T-helper 1 cell treated with Interleukin-12 subunit alpha and Interleukin-12 subunit beta and Interleukin-4 antibody, amounts not matched to agents 30 ng/mL and 1 ng/mL, for 36 hours (primary cell): ENCODE results near the gene MCOLN3. TPM values are rescaled to one million over a fixed set of nuclear protein-coding genes. Genes with fewer than 3 reads are reported as not detected.

ENCODE experiments used
- intact Hi-C: fragments of 100-400 bp; cut with micrococcal nuclease; formaldehyde crosslinking; loops from one replicate; pipeline ENCODE4 v1.15.1; 2024
- total RNA-seq: library from RNA; stranded (reverse); gene quantifications from 2 replicates; pipeline ENCODE4 v1.2.3, GENCODE V29; 2022

Gene MCOLN3
- total RNA-seq = 12.0 and 12.3 TPM in 2 replicates

GRCh38 chr1:85048296-85049064 lies at the start of gene MCOLN3:
Gene MCOLN3 (minus strand): TSS chr1:85048500. CDS start chr1:85045360, 3,140 bp downstream.
- intact Hi-C loops = loop anchor here (1.0 to 10.0 kb wide), 3 partner anchors 50 to 1544 kb away; partner anchors contain the start of gene SSX2IP

DNA sequence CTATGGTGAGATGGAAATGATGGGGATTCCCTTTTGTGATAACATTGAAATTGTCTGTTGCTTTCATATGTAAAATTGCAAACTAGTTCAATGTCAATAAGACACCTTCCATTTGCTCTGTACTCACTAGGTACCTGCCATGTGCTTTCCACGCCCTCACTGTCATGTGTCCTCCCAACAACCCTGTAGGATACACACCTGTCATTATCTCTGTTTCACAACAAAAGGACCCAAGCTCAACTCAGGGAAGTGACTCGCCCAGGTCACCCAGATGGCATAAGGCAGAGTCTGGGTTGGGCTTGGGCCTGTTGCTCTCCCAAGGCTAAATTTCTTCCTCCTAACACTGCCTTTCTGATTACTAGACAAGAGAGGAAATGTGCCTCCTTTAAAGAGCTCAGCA lies 45.3 kb upstream of the MCOLN3 start:
- intact Hi-C loops = loop anchor here (2.0 kb wide), 1 partner anchor 43 kb away; no protein-coding TSS in a partner anchor

GRCh38 chr1:85091671-85092280 lies 43.5 kb upstream of the MCOLN3 start:
- intact Hi-C loops = loop anchor here (2.0 kb wide), 1 partner anchor 41 kb away; no protein-coding TSS in a partner anchor

DNA sequence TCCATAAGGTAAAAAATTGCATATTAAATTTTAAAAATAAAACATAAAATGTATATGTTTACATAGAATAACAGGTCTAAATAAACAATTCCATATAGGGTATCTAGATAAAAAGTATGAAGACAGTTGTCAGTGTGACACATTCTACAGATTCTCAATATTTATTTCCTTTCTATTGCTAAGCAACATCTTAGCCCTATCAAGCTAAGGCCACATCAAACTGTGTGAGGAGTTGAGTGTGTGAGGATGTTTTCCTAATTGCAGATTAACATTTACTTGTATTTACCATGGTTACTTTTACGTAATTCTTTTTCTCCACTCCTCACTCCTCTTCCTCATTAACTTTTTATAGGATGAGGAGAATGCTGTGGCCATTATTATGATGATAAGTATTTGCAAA lies 41.9 kb upstream of the MCOLN3 start:
- intact Hi-C loops = no loop called here

GRCh38 chr1:85089203-85089602 lies 40.9 kb upstream of the MCOLN3 start:
- intact Hi-C loops = no loop called here

DNA sequence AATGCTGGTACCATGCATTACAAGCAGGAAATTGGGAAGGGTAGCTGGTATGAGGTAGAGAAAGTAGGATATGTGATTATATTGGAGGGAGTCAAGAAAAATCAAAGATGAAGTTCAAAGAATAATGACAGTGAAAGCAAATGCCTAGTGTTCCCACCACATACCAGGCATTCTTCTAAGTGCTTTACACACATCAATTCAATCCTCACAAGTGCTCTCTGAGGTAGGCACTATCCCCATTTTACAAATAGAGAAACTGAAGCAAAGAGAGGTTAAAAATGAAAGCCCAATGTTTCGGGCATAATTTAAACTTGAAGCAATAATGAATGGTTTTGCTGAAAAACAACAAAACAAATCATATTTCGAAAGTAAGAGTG lies 40.1 kb upstream of the MCOLN3 start:
- intact Hi-C loops = no loop called here

DNA sequence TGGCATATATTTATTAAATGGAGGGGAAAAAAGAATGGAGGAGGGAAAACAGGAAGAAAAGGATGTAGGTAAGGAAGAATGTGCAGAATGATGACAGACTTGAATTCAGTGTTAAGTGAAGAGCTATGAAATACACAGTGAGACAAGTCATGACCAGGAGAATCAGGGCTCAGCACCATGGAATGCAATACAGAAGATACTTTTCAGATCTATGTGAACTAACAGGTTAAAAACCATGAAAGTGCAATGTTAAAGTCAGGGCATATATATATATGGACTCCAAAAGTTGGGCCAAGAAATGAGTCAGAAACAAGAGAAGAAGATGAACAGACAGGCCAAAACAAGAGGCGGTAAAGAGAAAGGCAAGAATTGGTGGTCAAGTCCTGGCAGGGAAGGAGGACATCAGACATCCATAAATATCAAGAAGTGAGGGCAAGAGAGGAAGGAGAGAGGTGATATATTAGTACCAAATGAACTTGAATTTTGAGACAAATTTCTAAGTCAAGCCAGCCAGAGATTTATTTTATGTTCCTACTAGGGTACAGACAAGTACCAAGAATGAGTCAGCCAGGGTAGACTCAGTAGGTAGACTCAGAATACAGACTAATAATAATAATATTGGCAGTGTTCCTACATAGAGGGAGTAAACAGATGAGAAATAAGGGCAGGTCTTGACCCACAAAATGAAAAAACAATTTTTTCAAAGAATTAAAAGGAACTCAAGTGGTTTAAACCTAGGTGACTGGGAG lies 39.5 kb upstream of the MCOLN3 start:
- intact Hi-C loops = no loop called here

GRCh38 chr1:85085417-85085816 lies 37.1 kb upstream of the MCOLN3 start:
- intact Hi-C loops = no loop called here

GRCh38 chr1:85078903-85079302 lies 30.6 kb upstream of the MCOLN3 start:
- intact Hi-C loops = loop anchor here (1.0 kb wide), 1 partner anchor 134 kb away; no protein-coding TSS in a partner anchor

DNA sequence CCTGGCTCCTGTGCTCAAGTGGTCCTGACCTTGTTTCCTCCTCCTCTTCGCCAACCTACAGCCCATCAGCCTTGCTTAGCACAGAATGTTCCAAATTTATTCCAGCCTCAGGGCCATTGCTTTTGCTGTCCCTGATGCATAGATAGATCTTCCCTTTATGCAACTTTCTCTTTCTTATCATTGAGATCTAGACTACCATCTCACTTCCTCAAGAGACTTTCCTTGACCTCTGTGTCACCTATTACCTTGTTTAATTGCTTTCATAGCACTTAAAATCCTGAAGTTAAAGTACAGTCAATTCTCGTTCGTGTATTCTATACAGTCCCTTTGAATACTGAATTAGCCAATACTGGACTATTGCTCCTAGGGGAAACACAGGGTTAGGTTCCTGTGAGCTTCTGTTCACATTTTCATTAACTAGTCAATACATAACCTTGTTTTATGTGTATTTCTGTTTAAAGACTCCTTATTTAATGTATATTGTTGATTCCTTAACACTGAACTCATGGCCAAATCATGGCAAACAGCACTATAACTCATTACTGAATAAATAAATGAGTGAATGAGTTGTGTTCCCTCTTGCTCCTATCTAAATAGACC lies 26.2 kb upstream of the MCOLN3 start:
- intact Hi-C loops = no loop called here

DNA sequence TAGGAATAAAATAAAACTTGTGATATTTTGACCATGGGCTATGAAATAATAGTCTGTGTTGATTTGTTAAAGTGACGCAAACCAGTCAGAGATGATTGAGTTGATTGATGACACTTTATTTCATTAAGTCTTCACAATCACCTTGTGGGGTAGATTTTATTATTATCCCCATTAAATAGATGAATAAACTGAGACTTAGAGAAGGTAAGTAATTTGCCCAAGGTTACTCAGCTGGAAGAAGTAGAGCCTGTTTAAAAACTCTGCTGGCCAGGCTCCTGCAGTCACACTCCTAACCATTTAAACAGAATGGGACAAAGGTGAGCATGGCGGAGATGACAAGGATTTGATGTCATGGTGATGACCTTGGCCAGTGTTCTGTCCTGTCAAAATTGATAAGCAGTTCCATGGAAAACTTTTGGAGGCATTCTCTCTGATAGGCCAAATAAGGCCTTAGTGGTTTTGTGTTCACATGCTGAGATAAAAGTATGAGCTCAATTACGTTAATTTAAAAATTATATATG lies 22.7 kb upstream of the MCOLN3 start:
- intact Hi-C loops = no loop called here

- intact Hi-C loops = loop anchor here (10.0 kb wide), 1 partner anchor 564 kb away; the partner anchor contains the start of genes GNG5 and SPATA1
Observed at GRCh38 chr1:85068846-85069245, 20.5 kb upstream of the MCOLN3 start.

DNA sequence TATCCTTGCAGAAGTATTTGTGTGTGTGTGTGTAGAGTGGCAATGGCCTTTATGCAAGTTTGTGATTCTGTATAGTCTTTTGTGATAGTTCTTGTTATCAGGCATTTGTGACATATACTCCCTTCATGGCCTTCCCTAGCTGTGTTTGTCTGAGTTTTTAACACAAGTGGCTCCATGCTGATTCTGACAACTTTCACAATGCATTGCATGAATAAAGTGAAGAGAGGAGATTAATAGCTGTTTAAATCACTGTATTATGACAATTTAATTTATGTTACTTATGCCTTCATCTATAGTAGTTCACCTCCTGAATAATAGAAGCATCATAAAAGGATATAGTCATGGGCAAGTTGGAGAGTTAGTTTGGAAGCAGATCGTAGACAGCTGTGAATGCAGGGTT lies 17.2 kb upstream of the MCOLN3 start:
- intact Hi-C loops = loop anchor here (10.0 kb wide), 1 partner anchor 561 kb away; the partner anchor contains the start of genes GNG5 and SPATA1

DNA sequence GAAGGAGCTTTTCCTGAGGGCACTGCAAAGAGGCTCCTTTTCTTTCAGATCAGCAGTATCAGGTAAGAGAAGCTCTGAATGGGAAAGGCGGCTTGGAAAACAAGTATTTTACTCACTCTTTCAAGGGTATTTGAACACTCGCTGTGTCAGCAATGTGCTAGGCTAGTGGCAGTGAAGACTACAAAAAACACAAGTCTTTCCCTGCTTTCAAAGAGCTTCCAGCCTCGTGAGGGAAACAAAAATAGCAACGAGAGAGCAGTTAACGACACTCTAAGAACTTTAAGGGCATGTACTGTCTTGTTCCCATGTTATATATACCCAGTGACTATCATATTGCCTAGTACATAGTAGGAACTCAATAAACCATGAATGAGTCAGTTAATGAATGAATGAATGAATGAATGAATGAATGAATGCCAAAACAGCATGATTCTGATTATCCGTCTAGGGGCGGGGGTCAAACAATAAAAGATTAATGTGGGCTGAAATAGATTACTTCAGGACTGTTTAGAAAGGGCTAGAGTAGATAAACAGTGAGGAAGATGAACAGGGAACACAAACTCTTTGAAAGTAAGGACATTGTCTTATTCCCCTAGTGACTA lies 14.2 kb upstream of the MCOLN3 start:
- intact Hi-C loops = loop anchor here (1.0 to 10.0 kb wide), 14 partner anchors 12 to 970 kb away; partner anchors contain the start of genes BCL10, C1orf52, CTBS and GNG5

DNA sequence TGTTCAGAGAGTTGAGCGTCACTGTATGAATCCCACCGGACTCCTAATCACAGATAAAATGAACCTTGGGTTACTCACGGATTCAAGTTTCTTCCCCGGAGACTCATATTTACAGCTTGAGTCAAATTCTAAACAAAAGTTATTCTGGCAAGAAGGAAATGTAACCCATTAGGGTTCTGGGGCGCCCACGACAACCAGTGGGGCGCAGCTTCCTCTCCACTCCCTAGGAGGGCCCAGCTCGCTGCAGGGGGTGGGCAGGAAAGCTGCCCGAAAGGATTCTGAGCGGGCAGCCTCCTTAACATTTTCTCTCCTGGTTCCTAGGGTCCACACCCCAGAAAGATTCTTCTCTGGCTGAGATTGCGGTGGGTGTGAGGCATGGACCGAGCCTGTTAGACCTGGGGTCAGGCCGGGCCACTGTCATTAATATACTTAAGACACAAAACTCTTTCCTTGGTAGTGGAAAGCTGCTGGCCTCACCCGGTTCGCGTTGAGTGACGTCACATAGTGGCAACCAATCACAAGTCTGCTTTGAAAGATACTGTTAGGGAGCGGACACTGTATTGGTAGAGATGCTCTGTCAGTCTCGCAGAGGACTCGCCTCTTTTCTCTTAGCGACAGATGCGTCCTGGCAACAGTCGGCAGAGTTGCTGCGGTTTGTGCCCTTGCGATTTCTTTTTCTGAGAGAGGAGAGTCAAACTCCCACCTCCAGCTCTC lies 13.6 kb upstream of the MCOLN3 start:
- intact Hi-C loops = loop anchor here (1.0 to 10.0 kb wide), 14 partner anchors 12 to 970 kb away; partner anchors contain the start of genes BCL10, C1orf52, CTBS and GNG5

GRCh38 chr1:85060038-85060437 lies 11.7 kb upstream of the MCOLN3 start:
- intact Hi-C loops = loop anchor here (5.0 to 10.0 kb wide), 3 partner anchors 208 to 968 kb away; partner anchors contain the start of genes GNG5 and SPATA1

DNA sequence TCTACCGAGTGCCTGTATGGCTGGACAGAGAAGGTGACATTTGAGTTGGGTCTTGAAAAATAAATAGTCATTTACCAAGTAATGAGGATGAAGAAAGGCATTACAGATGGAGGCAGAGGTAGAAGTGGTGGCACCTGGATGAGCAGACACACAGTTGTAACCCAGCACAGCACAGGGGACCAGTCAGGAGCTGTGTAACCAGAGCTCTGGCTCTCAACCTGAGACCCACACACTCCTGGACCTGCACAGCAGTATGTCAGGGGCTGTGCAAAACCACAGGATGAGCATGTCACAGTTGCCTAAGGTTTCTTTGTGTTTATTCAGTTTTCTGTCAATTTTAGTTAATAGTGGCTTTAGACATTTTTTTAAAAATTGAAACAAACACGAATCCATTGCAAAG lies 11.3 kb upstream of the MCOLN3 start:
- intact Hi-C loops = no loop called here

DNA sequence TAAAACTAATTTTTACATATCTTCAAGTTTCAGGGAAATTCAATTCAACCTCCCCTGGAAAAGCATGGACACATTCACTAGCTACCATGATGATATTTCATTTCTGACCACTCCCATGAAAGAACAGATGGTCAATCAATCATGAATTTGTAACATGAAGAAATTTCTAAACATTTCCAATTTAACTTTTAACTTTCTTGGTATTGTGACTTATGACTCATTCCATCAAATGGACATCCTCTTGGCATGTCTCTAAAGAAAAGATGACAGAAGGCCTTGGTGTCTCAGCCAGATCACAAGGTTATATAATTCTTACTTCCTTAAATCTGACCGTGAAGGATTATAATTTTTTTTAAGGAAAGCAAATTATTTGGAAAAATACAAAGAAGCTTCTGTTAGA lies 10.5 kb upstream of the MCOLN3 start:
- intact Hi-C loops = no loop called here

- intact Hi-C loops = no loop called here
Observed at GRCh38 chr1:85058311-85058710, 10.0 kb upstream of the MCOLN3 start.

- intact Hi-C loops = no loop called here
Observed at GRCh38 chr1:85054664-85055063, 6.4 kb upstream of the MCOLN3 start.
